HFF-Myc (cell line): ENCODE data around the gene HEATR5A.
"Not testable (repeated sequence)": the region's sequence is repeated elsewhere in the genome, so short reads cannot be mapped to it uniquely, and the experiment has no call there.

ENCODE experiments used
- DNase-seq: peaks from one replicate; pipeline ENCODE4 v3.0.0-alpha.2; 2011; ENCODE audit warnings: low read depth; ENCODE audit errors: extremely low read depth
- H3K4me3 ChIP-seq: replicated peaks from 2 replicates; pipeline ENCODE4 v1.5.1; 2011; ENCODE audit warnings: low read depth, mild to moderate bottlenecking, control low read depth, low read length
- CTCF ChIP-seq: IDR thresholded peaks from 2 replicates; pipeline ENCODE4 v1.5.1; 2012; ENCODE audit warnings: mild to moderate bottlenecking, low read depth, low read length, control low read depth; ENCODE audit errors: missing control alignments

HEATR5A gene

DNA sequence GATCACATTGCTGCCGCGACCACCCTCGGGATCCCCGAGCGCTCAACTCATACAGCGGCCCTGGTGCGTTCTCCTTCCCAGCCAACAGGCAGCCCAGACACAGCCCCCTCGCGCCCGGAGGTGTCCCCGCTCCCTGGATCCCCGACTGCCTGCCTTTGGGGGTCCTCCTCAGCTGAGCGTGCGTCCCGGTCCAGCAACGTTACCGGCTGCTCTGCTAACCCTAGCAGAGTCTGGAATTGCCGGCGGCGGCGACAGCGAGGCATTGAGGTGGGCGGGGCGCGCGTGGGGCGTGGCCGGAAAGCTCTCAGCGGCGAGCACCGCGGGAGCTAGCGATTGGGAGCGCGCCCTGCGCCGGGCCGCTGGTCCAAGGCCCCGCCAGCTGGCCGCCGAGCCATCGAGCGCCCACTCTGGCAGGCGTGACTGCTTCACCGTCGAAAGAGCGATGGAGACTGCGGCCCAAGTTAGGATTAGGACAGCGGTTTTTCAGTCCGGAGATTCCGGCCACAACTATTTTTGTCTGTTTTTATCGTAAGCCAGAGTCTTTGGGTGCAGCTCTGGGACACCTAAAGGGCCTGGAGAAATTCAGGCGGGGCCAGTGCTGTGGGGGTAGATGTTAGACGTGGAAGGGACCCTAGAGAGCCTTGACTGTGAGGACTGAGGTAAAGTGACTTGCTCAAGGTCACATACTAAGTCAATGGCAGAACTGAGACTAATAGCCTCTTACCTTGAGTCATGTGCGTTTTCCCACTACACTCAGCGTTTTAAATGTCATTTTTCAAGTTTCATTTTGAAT, at the start of gene HEATR5A:
TSS of gene HEATR5A (minus strand) at position 232 of the 793 bp plus-strand sequence. CDS start 17,575 bp downstream, outside the sequence.
- TF ChIP-seq CTCF: no peak
- H3K4me3 ChIP-seq: peak within 1 kb of the TSS; percentile 97

DNA sequence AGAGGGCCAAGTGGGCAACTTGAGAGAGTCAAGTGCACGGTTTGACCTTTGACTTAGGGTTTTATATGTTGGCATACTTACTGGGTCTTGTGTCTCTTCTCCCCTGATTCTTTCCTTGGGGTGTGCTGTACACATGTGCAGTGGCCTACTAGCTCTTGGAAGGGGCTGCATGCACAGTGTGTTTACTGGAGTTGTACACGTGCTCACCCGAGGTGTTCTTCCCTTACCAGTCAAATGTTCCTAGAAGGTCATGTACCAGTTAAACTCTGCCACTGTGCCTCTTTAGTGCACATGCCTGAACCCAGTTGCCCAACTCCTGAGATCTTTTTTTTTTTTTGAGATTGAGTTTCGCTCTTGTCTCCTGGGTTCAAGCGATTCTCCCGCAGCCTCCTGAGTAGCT, 46.2 kb upstream of the HEATR5A start:
- H3K4me3 ChIP-seq: no peak overlapping the region
- TF ChIP-seq CTCF: no peak
- DNase-seq: no peak

More for the DNA sequence above, at the start of gene HEATR5A:
- DNase-seq: peak; percentile 65

GRCh38 chr14:31465111-31465510, 44.8 kb upstream of the HEATR5A start:
- TF ChIP-seq CTCF: no peak
- H3K4me3 ChIP-seq: no peak overlapping the region
- DNase-seq: no peak

DNA sequence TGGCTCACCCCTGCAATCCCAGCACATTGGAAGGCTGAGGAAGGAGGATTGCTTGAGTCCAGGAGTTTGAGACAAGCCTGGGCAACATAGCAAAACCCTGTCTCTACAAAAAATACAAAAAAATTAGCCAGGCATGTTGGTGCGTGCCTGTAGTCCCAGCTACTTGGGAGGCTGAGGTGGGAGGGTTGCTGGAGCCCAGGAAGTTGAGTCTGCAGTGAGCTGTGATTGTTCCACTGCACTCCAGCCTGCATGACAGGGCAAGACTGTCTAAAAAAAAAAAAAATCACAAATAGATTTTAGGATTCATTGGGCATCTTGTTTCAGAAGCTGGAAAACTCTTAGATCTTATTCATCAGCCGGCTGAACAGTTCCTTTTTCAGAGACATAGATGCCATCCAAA, 42.1 kb upstream of the HEATR5A start:
- DNase-seq, H3K4me3 ChIP-seq: not testable (repeated sequence)

DNA sequence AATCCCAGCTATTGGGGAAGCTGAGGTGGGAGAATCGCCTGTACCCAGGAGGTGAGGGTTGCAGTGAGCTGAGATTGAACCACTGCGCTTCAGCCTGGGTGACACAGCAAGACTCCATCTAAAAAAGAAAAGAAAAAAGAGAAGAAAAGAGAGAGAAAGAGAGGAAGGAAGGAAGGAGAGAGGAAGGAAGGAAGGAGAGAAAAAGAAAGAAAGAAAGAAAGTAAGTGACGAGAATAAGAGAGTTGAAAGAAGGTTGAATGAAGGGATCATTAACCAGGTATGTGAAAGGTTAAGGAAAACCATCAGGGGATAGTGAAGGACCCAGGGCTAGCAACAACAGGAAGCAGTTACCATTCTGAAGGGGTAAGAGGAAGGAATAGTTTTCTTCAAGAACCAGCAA, 41.2 kb upstream of the HEATR5A start:
- no peak for TF ChIP-seq CTCF
- DNase-seq: no peak
- H3K4me3 ChIP-seq: no peak overlapping the region

GRCh38 chr14:31457665-31458659, 37.6 kb upstream of the HEATR5A start:
- no peak for TF ChIP-seq CTCF
- peak overlapping the region; percentile 80 for H3K4me3 ChIP-seq
- DNase-seq: no peak
